ENCODE data around the gene POC5.

POC5 gene

DNA sequence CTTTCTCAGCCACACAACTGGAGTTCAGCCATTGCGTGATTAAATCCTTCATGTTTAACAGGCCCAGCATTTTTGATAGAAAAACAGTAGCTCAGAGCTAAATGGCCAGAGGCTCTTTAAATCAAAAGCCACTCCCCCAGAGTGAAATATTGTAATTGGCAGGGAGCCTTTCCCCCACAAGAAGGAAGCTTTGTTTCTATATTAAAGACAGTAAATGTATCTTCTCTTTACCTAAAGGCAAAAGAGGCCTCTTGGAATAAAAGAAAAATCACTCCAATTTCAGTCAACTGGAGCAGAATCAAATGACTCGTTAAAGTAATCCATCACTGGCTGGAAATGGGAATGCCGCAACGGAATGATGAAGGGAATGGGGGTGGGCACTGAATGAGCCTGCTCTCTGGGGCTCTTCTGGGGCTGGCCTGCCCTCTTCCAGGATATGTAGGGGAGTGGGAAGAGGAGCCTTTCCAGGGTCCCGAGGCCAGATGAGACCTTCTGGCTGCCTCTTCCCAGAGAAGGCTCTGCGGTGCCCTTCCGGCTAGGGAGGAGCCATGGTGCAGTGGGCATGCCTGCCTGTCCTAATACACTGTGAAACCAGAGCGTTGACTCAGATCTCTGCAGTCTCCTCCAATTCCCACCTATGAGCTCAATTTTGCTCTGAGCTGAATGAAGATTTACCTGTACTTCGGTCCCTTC is 60.8 kb downstream of the POC5 start:
- peak; percentile 14 for DNase-seq

DNA sequence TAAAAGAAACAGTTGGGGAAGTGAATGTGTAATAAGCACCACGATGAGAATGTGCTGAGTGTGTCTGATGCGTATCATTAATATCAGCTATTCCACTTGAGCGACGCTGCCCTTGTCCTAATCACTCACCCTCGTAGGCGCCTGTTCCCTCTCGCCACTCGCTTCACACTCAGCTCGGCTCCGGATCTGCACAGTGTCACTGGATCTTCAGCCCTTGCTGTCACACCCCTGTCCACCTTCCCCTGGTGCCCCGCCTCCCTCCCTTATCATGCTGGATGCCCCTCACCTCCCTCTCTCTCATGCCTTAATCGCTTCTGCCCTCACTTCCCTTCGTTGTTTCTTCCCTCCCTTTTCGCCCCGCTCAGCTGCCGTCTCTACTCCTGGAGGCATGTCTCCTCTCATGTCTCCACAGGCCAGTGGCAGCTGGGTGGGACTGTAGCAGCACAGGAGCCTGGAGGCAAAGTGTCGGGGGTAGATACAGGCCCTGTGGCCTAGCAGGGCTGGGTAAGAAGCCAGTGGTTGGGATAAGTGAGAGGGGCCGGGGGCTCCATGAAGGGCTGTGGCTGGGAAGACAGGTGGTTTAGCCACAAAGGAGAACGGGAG is 62.4 kb downstream of the POC5 start:
- no peak for DNase-seq

DNA sequence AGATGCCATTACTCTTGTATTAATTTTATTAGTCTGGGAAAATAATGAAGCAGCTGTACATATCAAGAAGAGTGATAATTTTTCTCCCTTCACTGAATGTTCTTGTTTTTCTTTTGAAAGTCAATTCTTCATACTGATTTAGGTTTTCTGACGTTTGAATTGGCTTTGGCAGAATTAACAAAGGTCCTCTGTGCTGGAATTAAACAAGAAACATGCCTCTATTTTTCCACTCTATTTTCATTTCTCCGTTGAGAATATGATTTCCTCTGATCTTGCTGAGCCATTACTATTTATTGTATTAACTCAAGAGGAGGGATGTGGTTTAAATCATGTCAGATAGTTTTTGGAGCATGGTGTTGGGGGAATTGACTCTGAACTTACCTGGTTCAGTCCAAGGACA is 63.7 kb downstream of the POC5 start:
- DNase-seq: no peak

DNA sequence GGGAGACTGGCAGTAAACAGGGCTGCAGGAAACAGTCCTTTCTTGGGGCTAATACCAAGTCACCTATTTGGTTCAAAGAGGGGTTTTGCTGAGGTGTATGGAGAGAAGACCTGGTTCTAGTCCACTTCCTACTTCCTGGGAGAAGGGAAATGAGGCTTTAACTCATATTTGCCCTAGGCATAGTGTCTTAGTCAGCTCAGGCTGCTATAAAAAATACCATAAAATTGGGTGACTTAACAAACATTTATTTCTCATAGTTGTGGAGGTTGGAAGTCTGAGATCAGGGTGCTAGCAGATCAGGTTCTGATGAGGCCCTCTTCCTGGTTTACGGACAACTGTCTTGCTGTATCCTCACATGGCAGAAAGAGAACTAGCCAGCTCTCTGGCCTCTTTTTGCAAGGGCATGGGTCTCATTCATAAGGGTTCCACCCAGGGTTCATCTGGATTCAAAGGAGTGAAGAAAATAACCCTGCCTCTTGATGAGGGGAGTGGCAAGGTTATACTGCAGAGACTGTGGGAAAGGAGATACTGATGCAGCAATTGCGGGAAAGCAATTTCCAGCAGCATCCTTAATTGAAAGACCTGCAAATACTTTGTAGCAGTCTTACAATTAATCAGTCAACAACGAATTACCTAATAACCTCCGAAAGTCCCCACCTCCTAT is 65.5 kb downstream of the POC5 start:
- DNase-seq: no peak

DNA sequence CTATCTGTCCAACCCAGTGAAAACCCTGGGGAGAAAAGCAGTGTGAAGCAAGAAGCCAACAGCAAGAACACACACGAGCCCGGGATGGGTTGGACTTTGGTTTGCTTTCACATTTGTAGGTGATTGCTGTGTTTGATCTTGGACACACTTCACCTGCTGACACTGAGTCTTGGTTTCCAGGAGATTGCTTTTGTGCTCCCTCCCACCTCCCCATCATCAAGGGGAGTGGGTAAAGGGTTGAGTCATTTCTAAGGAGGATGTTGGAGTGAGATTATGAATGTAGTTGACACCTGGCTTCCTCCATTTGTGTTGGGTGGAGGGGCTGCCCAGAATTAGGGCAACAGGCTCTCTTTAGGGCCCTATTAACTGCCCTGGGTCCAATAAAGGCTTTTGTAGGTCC is 68.5 kb downstream of the POC5 start:
- no peak for DNase-seq

DNA sequence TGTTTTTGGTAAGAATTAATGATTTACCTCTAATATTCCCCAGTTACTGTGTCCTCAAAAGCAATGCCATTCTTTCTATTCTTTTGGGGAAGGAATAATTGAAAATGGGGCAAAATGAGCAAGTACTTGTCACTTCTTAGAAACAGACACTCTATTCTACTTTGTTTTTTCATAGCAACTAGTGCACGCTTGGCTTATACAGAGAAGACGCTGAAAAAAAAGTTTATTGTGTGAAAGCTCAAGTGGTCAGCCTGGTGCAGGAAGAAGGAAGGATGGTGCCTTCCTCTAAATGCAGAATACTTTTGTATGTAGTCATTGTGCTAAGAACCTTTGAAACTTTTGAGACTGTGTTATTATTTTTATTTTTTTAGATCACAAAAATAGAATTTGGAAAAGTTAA is 76.4 kb downstream of the POC5 start:
- no peak for DNase-seq

DNA sequence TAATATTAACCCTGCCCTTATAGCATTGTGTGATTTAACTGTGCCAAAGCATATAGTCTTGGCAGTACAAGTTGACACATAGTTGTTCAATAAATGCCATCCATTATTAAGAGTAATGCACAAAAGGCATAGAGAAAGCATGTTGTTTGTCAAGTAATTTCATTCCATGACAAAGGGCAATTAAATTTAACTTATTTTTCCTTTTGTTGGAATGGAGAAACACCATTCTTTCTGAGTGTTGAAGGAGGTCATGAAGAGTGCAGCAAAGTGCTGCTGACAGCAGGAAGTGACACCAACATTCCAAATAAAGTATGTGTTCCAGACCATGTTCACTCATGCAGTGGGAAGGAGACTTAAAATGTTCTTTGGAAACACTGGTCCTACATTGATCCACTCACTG is 76.8 kb downstream of the POC5 start:
- no peak for DNase-seq

DNA sequence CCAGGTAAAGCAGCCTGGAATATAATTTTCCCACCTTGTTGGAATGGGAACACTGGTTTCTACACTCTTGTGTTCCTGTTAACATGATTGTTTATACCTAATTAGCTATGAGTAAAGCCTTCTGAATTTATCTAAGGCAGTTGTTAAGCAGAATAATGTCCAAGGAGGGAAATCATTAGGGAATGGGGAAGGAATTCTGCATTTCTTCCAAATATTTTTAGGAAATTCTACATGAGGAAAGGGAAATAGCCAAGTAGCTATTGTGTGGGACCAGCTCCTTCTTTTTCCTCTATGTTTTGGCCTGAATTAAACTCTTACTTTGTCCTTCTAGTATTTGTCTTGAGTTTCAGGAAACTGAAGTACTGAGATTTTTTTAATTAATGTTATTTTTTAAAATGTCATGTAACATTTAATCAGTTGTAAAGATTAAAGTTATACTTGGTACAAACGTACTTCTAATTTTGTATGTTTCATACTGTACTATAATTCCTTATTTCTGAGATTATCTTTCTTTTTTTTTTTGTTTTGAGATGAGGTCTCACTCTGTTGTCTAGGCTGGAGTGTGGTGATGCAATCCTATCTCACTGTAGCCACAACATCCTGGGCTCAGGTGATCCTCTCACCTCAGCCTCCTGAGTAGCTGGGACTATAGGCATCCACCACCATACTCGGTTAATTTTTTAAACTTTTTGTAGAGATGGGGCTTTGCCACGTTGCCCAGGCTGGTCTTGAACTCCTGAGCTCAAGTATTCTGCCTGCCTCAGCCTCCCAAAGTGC is 77.5 kb downstream of the POC5 start:
- no peak for DNase-seq

DNA sequence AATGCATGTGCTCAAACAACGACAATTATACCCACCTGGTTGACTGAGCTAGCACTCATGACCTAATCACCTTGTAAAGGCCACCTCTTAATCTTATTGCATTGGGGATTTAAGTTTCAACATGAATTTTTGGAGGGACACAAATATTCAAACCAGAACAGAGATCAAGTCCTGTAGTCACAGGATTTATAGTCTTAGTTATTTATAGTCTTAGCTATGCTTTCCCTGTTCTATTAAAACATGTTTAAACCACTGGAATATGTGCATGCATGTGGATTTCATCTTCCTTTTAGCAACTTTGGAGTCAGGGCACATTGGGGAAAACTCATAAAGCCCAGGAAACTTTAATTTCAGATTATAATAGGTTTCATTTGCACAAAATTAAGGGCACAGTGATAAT is 79.3 kb downstream of the POC5 start:
- no peak for DNase-seq

DNA sequence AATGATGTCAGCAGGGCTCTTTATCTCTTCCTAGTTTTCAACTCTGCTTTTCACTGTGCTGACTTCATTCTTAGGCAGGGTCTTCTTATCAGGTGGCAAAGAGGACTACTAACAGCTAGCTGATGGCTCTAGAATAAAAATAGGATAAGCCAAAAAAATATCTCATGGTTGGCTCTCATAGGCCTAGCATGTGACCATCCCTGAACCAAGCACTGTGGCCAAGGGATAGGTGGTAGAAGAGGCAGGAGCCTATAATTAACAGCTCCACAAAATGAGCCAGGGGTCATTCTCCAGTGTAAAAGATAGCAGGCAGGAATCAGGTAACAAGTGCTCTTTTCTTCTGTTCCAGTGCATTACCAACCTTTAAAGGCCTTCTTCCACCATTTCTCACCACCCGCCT is 84.9 kb downstream of the POC5 start:
- DNase-seq: no peak

DNA sequence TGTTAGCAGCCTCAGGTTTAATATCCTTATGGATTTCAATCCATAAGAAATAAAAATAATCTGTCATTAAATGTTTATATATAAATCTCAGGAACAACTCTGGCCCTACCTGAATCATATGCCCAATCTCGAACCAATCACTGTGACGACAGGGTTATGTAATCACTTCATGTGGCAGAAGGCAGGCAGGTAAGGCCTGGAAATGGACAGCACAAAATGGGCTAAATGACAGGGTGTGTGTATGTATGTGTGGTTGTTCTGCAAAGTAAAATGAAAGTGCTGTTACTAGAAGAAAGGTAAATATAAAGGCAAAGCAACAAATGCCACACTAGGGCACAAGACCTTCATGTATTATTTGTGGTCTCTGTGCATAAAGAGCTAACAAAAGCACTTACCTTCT is 86.4 kb downstream of the POC5 start:
- DNase-seq: no peak

DNA sequence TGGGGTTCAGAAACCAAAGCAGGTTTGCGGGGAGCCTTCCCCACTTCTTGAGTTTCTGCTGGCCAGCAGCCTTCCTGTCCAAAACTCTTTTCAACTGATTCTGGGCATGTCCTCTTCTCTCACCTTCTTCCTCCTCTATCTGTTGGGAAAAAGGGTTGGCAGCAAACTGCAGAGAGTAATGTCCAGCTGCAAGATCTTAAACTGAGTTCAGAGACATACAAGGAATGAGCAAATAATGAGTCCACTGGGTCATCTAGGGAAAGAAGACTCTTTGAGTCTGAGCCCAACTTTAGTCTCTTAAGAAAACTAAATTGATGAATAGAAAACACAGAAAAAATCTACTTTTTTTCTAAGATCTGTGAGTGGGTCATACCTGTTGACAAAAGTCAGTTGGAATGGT is 89.4 kb downstream of the POC5 start:
- no peak for DNase-seq

DNA sequence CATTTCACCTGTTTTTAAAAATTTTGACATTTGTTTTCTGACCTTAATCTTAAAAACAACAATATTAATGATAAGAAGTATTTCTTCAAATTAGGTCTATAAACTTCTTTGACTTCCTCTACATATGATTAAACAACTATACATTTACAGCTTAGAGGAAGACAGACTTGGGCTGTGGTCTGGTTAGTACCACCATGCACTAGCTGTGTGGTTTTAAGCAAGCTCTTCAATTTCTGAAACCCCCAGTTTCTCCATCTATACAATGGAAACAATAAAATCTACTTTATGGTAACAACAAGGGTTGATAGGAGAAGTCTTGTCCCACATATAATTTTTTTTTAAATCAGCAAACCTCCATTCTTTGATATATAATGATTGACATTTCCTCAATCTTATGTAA is 90.3 kb downstream of the POC5 start:
- DNase-seq: no peak
